ENCODE results near the gene SLC39A11.
"Not testable (repeated sequence)": the region's sequence is repeated elsewhere in the genome, so short reads cannot be mapped to it uniquely, and the experiment has no call there.

The SLC39A11 gene

GRCh38 chr17:73092523-73093135 is at the start of gene SLC39A11:
TSS of gene SLC39A11 (minus strand) at chr17:73092688. CDS start at chr17:73088764, 3,924 bp downstream.
- peak; percentile 83 for DNase-seq (ENCODE audit: low spot score)

GRCh38 chr17:73141411-73141810 is 48.9 kb upstream of the SLC39A11 start:
- no peak for DNase-seq (ENCODE audit: low spot score)

- no peak for DNase-seq (ENCODE audit: low spot score)
These were observed 48.1 kb upstream of the SLC39A11 start for GRCh38 chr17:73140566-73140965.

- no peak for DNase-seq (ENCODE audit: low spot score)
These were observed 46.8 kb upstream of the SLC39A11 start for GRCh38 chr17:73139296-73139695.

GRCh38 chr17:73138541-73139138 is 46.2 kb upstream of the SLC39A11 start:
- DNase-seq (ENCODE audit: low spot score) = no peak

GRCh38 chr17:73137376-73137775 is 44.9 kb upstream of the SLC39A11 start:
- DNase-seq (ENCODE audit: low spot score) = no peak

- no peak for DNase-seq (ENCODE audit: low spot score)
These were observed 43.3 kb upstream of the SLC39A11 start for GRCh38 chr17:73135766-73136165.

- no peak for DNase-seq (ENCODE audit: low spot score)
These were observed 41.6 kb upstream of the SLC39A11 start for GRCh38 chr17:73133911-73134649.

- no peak for DNase-seq (ENCODE audit: low spot score)
These were observed 39.6 kb upstream of the SLC39A11 start for GRCh38 chr17:73132085-73132492.

GRCh38 chr17:73131439-73131838 is 39.0 kb upstream of the SLC39A11 start:
- DNase-seq (ENCODE audit: low spot score) = not testable (repeated sequence)

GRCh38 chr17:73130977-73131376 is 38.5 kb upstream of the SLC39A11 start:
- no peak for DNase-seq (ENCODE audit: low spot score)

- no peak for DNase-seq (ENCODE audit: low spot score)
These were observed 36.0 kb upstream of the SLC39A11 start for GRCh38 chr17:73128496-73128895.

GRCh38 chr17:73126716-73127473 is 34.4 kb upstream of the SLC39A11 start:
- no peak for DNase-seq (ENCODE audit: low spot score)

GRCh38 chr17:73123606-73124320 is 31.3 kb upstream of the SLC39A11 start:
- DNase-seq (ENCODE audit: low spot score) = no peak

GRCh38 chr17:73122953-73123605 is 30.6 kb upstream of the SLC39A11 start:
- DNase-seq (ENCODE audit: low spot score) = no peak

GRCh38 chr17:73121506-73121905 is 29.0 kb upstream of the SLC39A11 start:
- DNase-seq (ENCODE audit: low spot score) = no peak

- no peak for DNase-seq (ENCODE audit: low spot score)
These were observed 27.1 kb upstream of the SLC39A11 start for GRCh38 chr17:73119631-73120030.

GRCh38 chr17:73118951-73119391 is 26.5 kb upstream of the SLC39A11 start:
- no peak for DNase-seq (ENCODE audit: low spot score)

GRCh38 chr17:73118139-73118538 is 25.7 kb upstream of the SLC39A11 start:
- DNase-seq (ENCODE audit: low spot score) = no peak

- no peak for DNase-seq (ENCODE audit: low spot score)
These were observed 19.8 kb upstream of the SLC39A11 start for GRCh38 chr17:73112246-73112645.

- DNase-seq (ENCODE audit: low spot score) = no peak
These were observed 18.9 kb upstream of the SLC39A11 start for GRCh38 chr17:73111386-73111785.
